Activated naive CD4-positive, alpha-beta T cell treated with anti-CD3 and anti-CD28 coated beads, Interleukin-2, amount 50 U/mL, for 72 hours (primary cell): ENCODE data around the gene ADARB2. TPM values are rescaled to one million over a fixed set of nuclear protein-coding genes. Genes with fewer than 3 reads are reported as not detected.

Source experiments
- ATAC-seq, 2 donors: fragments of 150-1000 bp; cut with Tn5 transposase; 2 replicates each; pipeline ENCODE4 v1.10.0; 2021; ENCODE audit warnings: mild to moderate bottlenecking in 2 of 2, moderate library complexity in 2 of 2
- DNase-seq, 2 donors: peaks; one replicate each; pipeline ENCODE4 v3.0.0; 2021 to 2022; ENCODE audit warnings: low spot score in 2 of 2
- H3K27ac Mint-ChIP-seq, 2 donors: one replicate each; pipeline ENCODE4 v1.8.0; 2022; ENCODE audit warnings: mild to moderate bottlenecking in 2 of 2, mixed read lengths in 2 of 2
- H3K36me3 Mint-ChIP-seq, 2 donors: one replicate each; pipeline ENCODE4 v1.8.0; 2022; ENCODE audit warnings: mixed read lengths in 2 of 2
- H3K9me3 Mint-ChIP-seq, 2 donors: one replicate each; pipeline ENCODE4 v1.8.0; 2022; ENCODE audit warnings: mixed read lengths in 2 of 2
- total RNA-seq, 2 donors: library from RNA; stranded (reverse); gene quantifications; one replicate each; pipeline ENCODE4 v1.2.3, GENCODE V29; 2022

The ADARB2 gene
- total RNA-seq, 2 donors from 2014 or later, result 0.27 TPM; not detected in 1

DNA sequence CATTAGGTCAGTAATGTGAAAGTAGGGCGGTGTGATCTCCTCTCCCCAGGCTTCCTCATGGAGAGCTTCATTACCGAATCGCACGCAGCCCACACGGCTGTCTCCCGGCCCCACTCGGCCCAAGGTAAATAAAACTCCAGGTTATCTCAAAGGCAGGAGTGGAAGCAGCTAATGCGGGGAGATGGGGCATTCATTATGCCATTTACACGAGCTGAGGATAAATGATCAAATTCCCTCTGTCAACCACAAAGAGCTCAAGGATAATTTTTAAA is 93.5 kb downstream of the ADARB2 start:
- Mint-ChIP-seq H3K36me3 (peaks cover 0 to 10% of the 10 kb centered on the region in 2 donors), H3K9me3 (peaks cover 3 to 17% of the 10 kb centered on the region in 2 donors), H3K27ac (peak overlapping the region in 1 of 2 donors; percentile 98)
- DNase-seq (no peak), ATAC-seq (no peak)

DNA sequence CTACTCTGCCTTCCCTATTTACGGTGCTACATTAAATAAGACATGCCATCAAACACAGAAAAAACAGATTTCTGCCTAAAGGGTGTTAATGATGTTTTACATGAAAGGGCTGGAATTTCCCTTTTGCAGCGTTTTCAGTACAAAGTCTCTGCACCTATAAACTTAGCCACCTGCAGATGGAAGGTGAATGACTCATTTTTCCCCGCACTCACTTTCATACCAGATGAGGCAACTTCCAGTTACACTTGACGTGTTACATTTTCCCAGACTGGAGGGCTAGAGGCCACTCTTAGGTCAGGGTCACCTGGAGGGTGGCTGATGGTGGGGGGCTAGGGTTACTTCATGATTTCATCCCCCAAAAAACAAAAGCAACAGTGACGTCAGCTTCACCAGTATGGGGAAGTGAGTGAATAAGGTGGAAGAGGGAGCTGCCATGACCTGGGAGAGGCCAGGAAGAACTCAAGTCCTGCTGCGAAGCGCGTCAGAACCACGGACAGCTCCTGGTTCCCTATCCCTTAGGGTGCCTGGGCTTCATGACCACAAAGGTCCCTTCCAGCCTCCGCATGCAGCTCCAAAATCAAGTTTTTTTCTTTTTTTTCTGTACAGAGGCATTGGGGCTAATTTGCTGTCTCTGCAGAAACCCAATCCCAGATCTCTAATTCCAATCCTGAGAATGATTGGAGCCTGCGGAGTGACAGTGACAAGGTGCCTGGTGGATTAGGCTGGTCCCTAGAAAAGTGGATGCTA is 94.0 kb downstream of the ADARB2 start:
- Mint-ChIP-seq H3K36me3 (peaks cover 0 to 10% of the 10 kb centered on the region in 2 donors), H3K27ac (peak overlapping the region in 1 of 2 donors; percentile 98), H3K9me3 (peaks cover 3 to 17% of the 10 kb centered on the region in 2 donors)
- DNase-seq (peak in 1 of 2 donors; percentile 48), ATAC-seq (peak; percentile 86 to 98)

DNA sequence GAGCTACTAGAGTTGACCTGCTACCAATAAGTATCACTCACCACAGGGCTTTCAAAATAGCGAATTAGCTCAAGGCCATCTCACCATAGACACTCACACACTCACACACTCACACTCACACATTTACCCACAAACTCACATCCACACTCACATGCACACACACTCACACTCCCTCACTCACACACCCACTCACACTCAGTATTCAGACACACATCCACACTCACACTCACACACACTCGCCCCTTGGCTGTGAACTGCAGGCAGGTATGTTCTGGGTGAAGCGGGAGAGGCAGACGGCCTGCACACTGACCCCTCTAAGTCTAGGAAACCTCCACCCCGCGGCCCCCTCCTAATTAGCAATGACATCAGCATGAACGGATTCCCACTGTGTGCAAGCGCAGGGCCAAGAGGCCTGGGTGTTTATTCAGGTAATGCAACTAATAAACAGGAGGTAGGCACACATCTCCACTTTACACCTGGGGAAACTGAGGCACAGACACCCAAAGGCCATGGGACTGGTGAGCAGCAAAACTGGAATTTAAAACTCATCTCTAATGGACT is 94.6 kb downstream of the ADARB2 start:
- peak overlapping the region in 1 of 2 donors; percentile 98 for H3K27ac Mint-ChIP-seq
- DNase-seq, result no peak

DNA sequence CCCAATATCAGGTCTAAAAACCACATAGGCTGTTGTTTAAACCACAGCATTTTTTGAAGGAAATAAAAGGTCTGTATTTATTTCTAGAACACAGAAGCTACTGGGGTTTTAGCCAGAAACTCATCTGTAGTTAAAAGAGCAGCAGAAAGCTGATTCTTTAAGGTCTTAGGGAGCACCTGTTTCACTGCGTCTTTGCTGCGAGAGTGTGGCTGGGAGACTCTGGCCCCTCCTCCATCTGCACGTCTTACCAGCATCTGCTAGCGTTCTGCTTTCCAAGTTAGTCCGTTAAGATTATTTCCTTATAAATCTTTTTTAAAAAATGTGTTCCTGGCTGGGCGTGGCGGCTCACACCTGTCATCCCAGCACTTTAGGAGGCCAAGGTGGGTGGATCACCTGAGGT is 95.9 kb downstream of the ADARB2 start:
- H3K9me3 Mint-ChIP-seq, result peaks cover 3 to 12% of the 10 kb centered on the region in 2 donors
- no peak overlapping the region for H3K27ac Mint-ChIP-seq
- peaks cover 0 to 10% of the 10 kb centered on the region in 2 donors for H3K36me3 Mint-ChIP-seq
- DNase-seq (no peak), ATAC-seq (no peak)

More for the DNA sequence above, 94.6 kb downstream of the ADARB2 start:
- H3K36me3 Mint-ChIP-seq, result peaks cover 0 to 10% of the 10 kb centered on the region in 2 donors
- ATAC-seq, result peak in 1 of 2 donors; percentile 8
- peaks cover 3 to 17% of the 10 kb centered on the region in 2 donors for H3K9me3 Mint-ChIP-seq

- no peak for DNase-seq
- Mint-ChIP-seq H3K27ac (no peak overlapping the region), H3K9me3 (peaks cover 3 to 8% of the 10 kb centered on the region in 2 donors), H3K36me3 (no peaks in the 10 kb centered on the region)
- ATAC-seq, result no peak
Measured at GRCh38 chr10:1638889-1639419, 98.4 kb downstream of the ADARB2 start.

DNA sequence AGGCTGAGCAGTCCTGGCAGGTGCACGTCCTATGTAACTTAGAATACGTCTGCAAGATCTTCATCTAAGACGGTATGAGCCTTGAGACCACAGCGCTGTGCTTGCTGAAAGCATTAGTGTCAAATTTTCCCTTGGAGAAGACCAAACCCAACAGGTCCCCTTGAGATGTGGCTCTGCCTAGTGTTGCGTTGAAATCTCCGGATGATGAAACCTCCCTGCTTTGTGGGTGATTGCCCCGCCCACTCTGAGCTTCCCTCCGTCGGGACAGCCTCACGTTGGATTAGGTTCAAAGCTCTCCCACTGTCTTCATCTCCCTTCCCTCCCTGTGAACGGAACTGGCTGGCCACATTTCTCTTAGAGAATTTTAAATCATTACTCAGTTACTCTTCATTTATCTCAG is 102.0 kb downstream of the ADARB2 start:
- H3K36me3 Mint-ChIP-seq, result no peaks in the 10 kb centered on the region
- ATAC-seq, result no peak
- no peak overlapping the region for H3K27ac Mint-ChIP-seq
- DNase-seq, result no peak
- no peaks in the 10 kb centered on the region for H3K9me3 Mint-ChIP-seq

GRCh38 chr10:1634239-1634638 is 103.1 kb downstream of the ADARB2 start:
- no peak for DNase-seq
- ATAC-seq, result no peak
- no peaks in the 10 kb centered on the region for H3K9me3 Mint-ChIP-seq
- H3K27ac Mint-ChIP-seq, result no peak overlapping the region
- H3K36me3 Mint-ChIP-seq, result no peaks in the 10 kb centered on the region

DNA sequence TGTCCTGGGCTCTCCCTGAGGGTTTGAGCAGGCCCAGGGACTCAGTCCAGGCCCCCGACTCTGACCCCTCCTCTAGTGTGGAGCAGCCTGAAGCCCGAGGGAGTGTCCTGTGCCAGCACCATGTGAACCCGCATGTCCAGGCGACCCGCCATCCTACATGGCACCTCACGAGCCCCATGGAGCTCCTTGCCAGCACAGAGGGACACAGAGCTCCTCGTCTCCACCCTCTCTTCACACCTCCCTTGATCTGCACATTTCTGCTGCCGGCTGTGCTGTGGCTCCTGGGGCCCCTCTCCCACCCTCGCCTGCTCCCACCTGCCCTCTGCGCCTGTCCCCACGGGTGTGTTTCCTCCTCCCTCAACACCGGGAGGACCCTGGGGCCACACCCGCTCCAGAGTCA is 103.5 kb downstream of the ADARB2 start:
- no peak overlapping the region for H3K27ac Mint-ChIP-seq
- no peaks in the 10 kb centered on the region for H3K36me3 Mint-ChIP-seq
- ATAC-seq (no peak), DNase-seq (no peak)
- H3K9me3 Mint-ChIP-seq, result no peaks in the 10 kb centered on the region

DNA sequence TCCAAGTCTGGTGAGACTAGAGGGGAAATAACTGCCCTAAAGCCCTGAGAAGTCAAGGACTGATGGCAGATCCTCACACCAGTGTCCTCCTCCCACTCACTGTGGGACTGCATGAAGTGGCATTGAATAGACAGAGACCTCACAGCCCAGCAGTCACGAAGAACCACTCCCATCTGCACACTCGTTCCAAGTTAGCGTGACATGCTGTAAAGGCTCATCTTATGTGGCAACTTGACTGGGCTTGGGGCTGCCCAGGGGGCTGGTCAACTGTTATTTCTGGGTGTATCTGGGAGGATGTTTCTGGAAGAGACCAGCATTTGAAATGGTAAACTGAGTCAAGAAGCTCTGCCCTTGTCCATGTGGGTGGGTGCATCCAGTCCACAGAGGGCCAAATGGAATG is 104.7 kb downstream of the ADARB2 start:
- no peak for DNase-seq
- H3K9me3 Mint-ChIP-seq, result no peaks in the 10 kb centered on the region
- H3K27ac Mint-ChIP-seq, result no peak overlapping the region
- ATAC-seq, result no peak
- no peaks in the 10 kb centered on the region for H3K36me3 Mint-ChIP-seq

DNA sequence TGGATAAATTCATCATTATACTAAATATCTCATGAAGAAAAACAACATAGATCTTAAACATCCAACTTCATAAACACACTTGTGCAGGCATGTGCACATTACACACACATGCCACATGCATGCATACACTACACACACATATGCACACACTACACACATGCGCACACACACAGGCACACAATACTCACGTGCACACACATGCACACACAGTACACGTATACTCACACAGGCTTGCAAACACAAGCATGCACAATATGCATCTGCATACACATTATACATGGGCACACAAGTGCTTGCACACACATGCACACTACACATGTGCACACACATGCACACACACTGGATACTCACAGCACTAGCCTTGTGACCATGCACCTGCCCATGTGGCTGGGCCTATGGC is 105.2 kb downstream of the ADARB2 start:
- DNase-seq (no peak), ATAC-seq (no peak)
- Mint-ChIP-seq H3K9me3 (no peaks in the 10 kb centered on the region), H3K27ac (no peak overlapping the region), H3K36me3 (no peaks in the 10 kb centered on the region)

- ATAC-seq (peak; percentile 28 to 43), DNase-seq (no peak)
- H3K9me3 Mint-ChIP-seq, result no peaks in the 10 kb centered on the region
- no peaks in the 10 kb centered on the region for H3K36me3 Mint-ChIP-seq
- peak overlapping the region in 1 of 2 donors; percentile 26 for H3K27ac Mint-ChIP-seq
Measured at GRCh38 chr10:1631282-1631681, 106.0 kb downstream of the ADARB2 start.

- no peaks in the 10 kb centered on the region for H3K9me3 Mint-ChIP-seq
- ATAC-seq, result peak in 1 of 2 donors; percentile 46
- H3K27ac Mint-ChIP-seq, result no peak overlapping the region
- H3K36me3 Mint-ChIP-seq, result no peaks in the 10 kb centered on the region
- no peak for DNase-seq
Measured at GRCh38 chr10:1630304-1630703, 107.0 kb downstream of the ADARB2 start.

DNA sequence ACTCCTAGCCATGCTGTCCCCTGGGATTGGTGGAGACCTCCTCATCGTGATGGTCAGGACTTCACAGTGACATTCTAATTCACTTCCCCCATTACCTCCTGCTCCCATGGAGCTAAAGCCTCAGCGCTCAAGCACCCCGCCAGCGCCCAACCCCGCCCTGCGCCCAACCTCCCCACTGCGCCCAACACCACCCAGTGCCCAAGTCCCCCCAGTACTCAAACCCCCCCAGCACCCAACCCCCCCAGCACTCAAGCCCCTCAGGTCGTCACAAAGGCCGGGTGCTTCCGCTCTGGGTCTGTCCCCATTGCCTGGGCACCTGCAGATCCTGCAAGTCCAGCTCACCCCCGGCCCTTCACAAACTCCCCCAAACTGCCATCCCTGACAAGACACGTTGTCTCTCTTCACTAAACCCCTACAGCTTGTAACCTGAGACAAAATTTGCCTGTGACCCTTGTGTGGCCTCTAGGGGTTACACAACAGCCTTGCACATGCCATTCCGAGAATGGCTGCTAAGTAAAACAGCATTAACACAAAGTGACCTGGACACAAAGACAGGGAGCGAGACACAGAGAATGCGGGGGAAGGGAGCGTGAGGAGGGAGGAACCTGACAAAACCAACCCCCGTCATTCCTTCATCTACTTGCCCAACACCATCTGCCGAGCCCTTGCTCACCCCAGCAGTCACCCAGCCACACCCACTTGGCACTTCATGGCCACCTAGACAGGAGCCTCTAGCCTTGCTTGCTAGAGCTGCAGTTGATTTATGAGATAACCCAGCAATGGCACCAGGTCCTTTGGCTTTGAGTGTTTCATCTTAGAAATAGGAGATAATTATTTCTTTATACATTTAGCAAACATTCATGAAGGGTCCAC is 107.8 kb downstream of the ADARB2 start:
- ATAC-seq (no peak), DNase-seq (no peak)
- H3K9me3 Mint-ChIP-seq, result no peaks in the 10 kb centered on the region
- H3K27ac Mint-ChIP-seq, result peak overlapping the region in 1 of 2 donors; percentile 62
- H3K36me3 Mint-ChIP-seq, result no peaks in the 10 kb centered on the region

DNA sequence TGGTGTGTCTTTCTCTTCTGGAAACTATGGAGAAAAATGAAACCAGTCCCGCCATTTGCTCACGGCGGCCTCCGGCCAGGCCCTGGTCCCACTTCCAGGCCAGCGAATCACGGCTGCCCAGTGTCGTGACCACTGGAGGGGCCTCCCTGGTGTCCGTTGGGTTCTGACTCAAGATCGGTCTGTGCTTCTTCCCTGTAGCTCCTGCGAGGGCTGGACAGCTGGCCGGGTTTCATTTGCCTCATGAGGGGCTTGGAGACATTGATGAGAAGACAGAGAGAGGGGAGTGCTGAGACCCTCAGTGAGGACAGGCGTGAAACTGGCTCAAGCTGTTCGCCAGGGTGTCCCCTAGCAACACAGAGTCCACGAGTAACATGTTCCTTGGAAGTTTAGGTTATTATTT is 108.6 kb downstream of the ADARB2 start:
- Mint-ChIP-seq H3K27ac (no peak overlapping the region), H3K36me3 (no peaks in the 10 kb centered on the region)
- ATAC-seq, result no peak

DNA sequence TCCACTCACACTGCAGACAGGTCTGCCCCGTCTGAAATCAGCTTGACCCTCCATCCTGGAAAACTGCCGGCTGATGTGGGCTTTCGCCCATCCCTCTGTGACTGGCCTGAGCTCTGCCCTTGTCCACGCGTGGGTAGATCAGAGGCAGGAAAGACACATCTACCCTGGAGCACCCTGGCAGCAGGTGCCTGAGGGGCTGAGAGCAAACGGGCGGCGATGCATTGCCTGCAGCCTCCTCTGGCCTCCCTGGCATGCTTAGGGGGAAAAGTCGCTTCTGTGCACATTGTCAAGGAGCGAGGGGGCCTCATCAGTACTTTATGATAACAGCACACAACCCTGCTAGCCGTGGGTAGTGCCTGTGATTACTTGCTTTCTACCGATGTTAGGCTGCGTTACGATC is 109.4 kb downstream of the ADARB2 start:
- no peak for DNase-seq
- ATAC-seq, result no peak
- Mint-ChIP-seq H3K9me3 (no peaks in the 10 kb centered on the region), H3K27ac (no peak overlapping the region), H3K36me3 (no peaks in the 10 kb centered on the region)

More for the DNA sequence above, 108.6 kb downstream of the ADARB2 start:
- no peaks in the 10 kb centered on the region for H3K9me3 Mint-ChIP-seq
- no peak for DNase-seq

GRCh38 chr10:1626835-1627234 is 110.5 kb downstream of the ADARB2 start:
- ATAC-seq, result no peak
- Mint-ChIP-seq H3K27ac (no peak overlapping the region), H3K9me3 (no peaks in the 10 kb centered on the region), H3K36me3 (no peaks in the 10 kb centered on the region)
- no peak for DNase-seq

GRCh38 chr10:1626410-1626809 is 110.9 kb downstream of the ADARB2 start:
- ATAC-seq (no peak), DNase-seq (no peak)
- H3K27ac Mint-ChIP-seq, result no peak overlapping the region
- no peaks in the 10 kb centered on the region for H3K9me3 Mint-ChIP-seq
- H3K36me3 Mint-ChIP-seq, result no peaks in the 10 kb centered on the region
